Mesendoderm (in vitro differentiated cells): ENCODE measurements around the gene FAM83D. TPM values are rescaled to one million over a fixed set of nuclear protein-coding genes. Genes with fewer than 3 reads are reported as not detected.
A peak's percentile ranks its signal among the peaks of the same experiment; 100 is the strongest.

ENCODE experiments used
- DNase-seq: peaks from one replicate; pipeline ENCODE4 v3.0.0; 2013
- H2AK5ac ChIP-seq: 2 replicates; pipeline ENCODE4 v1.6.1; 2013; ENCODE audit warnings: low read length, inconsistent platforms
- H2BK120ac ChIP-seq: 2 replicates; pipeline ENCODE4 v1.6.1; 2013; ENCODE audit warnings: low read depth, mild to moderate bottlenecking, low read length, moderate library complexity, mixed read lengths
- H2BK15ac ChIP-seq: replicated peaks from 2 replicates; pipeline ENCODE4 v1.6.1; 2013; ENCODE audit warnings: low read depth, mild to moderate bottlenecking, moderate library complexity
- H2BK5ac ChIP-seq: 2 replicates; pipeline ENCODE4 v1.6.1; 2013; ENCODE audit warnings: low read length, inconsistent platforms
- H3K18ac ChIP-seq: 2 replicates; pipeline ENCODE4 v1.6.1; 2013; ENCODE audit warnings: mild to moderate bottlenecking, low read length, mixed read lengths
- H3K23ac ChIP-seq: one replicate; pipeline ENCODE4 v1.6.1; 2013; ENCODE audit warnings: low read length
- H3K27ac ChIP-seq: 2 replicates; pipeline ENCODE4 v1.5.1; 2013; ENCODE audit warnings: low read depth, mild to moderate bottlenecking, inconsistent platforms, low read length, moderate library complexity
- H3K27me3 ChIP-seq: 2 replicates; pipeline ENCODE4 v1.6.1; 2013; ENCODE audit warnings: low read length, control low read depth, mild to moderate bottlenecking, inconsistent platforms; ENCODE audit not compliant: insufficient read depth, poor library complexity
- H3K36me3 ChIP-seq: 2 replicates; pipeline ENCODE4 v1.6.1; 2013; ENCODE audit warnings: low read length, inconsistent platforms; ENCODE audit not compliant: control insufficient read depth, insufficient read depth
- H3K4ac ChIP-seq: one replicate; pipeline ENCODE4 v1.6.1; 2013; ENCODE audit warnings: low read depth, mild to moderate bottlenecking, low read length, moderate library complexity
- H3K4me1 ChIP-seq: 2 replicates; pipeline ENCODE4 v1.6.1; 2013; ENCODE audit warnings: low read depth, low read length, inconsistent platforms; ENCODE audit not compliant: control insufficient read depth
- H3K4me2 ChIP-seq: 2 replicates; pipeline ENCODE4 v1.6.1; 2013; ENCODE audit warnings: low read length
- H3K4me3 ChIP-seq: 2 replicates; pipeline ENCODE4 v1.5.1; 2013; ENCODE audit warnings: mild to moderate bottlenecking, low read length
- H3K56ac ChIP-seq: one replicate; pipeline ENCODE4 v1.6.1; 2013; ENCODE audit warnings: low read length
- H3K79me1 ChIP-seq: 2 replicates; pipeline ENCODE4 v1.6.1; 2013; ENCODE audit warnings: low read length, inconsistent platforms
- H3K79me2 ChIP-seq: 2 replicates; pipeline ENCODE4 v1.6.1; 2013; ENCODE audit warnings: mild to moderate bottlenecking, low read length; ENCODE audit not compliant: control insufficient read depth, insufficient read depth
- H3K9ac ChIP-seq: 2 replicates; pipeline ENCODE4 v1.6.1; 2013; ENCODE audit warnings: low read length, inconsistent platforms
- H4K5ac ChIP-seq: one replicate; pipeline ENCODE4 v1.6.1; 2013; ENCODE audit warnings: low read length
- H4K8ac ChIP-seq: one replicate; pipeline ENCODE4 v1.6.1; 2013; ENCODE audit warnings: low read depth, mild to moderate bottlenecking, control low read depth, low read length, moderate library complexity
- WGBS: extraction: QIAGEN DNeasy Blood & Tissue Kit; methylation state at CpG from one replicate; pipeline ENCODE4 v1.1.7; 2013; ENCODE audit warnings: low lambda C conversion rate, missing lambda C conversion rate; ENCODE audit not compliant: insufficient coverage; ENCODE audit errors: extremely low coverage; 5-methylcytosine and 5-hydroxymethylcytosine counted together
- polyA plus RNA-seq, 2 experiments: library from polyadenylated mRNA; stranded (reverse); fragments of 200-250 nt; gene quantifications; one replicate each; pipeline ENCODE4 v1.2.3, GENCODE V29; 2013

FAM83D gene
- polyA plus RNA-seq (2013, experiment 1 of 2): 55.2 TPM
- 54.8 TPM for polyA plus RNA-seq (2013, experiment 2 of 2)

DNA sequence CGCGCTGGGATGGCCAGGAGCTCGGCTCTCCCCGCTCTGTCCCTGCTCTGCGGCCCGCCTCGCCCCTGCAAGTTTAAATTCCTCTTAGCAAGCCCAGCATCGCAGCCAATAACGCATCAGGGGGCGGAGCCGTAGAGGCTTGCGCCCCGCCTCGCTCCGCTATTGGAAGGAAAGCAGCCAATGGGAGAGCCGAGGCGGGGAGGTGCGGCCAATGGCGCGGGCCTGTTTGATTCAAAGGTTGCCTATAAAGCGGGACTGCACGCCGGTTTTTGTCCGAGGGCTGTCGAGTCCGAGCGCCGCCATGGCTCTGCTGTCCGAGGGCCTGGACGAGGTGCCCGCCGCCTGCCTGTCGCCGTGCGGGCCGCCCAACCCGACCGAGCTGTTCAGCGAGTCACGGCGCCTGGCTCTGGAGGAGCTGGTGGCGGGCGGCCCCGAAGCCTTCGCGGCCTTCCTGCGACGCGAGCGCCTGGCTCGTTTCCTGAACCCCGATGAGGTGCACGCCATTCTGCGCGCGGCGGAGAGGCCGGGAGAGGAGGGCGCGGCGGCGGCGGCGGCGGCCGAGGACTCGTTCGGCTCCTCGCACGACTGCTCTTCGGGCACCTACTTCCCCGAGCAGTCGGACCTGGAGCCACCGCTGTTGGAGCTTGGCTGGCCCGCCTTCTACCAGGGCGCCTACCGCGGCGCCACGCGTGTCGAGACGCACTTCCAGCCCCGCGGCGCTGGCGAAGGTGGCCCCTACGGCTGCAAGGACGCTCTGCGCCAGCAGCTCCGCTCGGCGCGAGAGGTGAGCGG, at the start of gene FAM83D:
Gene FAM83D (plus strand): TSS at position 276 of the 792 bp plus-strand sequence. CDS start 26 bp downstream, at position 302.
- WGBS: no CpG with 5 or more reads among the region's 95 CpGs
- peaks cover 3% of the 10 kb centered on the region for H3K36me3 ChIP-seq
- H4K5ac ChIP-seq: no peak within 1 kb of the TSS
- H3K79me1 ChIP-seq: peaks cover 15% of the 10 kb centered on the region
- H3K18ac ChIP-seq: peak within 1 kb of the TSS; percentile 41
- H3K4me2 ChIP-seq: peak within 1 kb of the TSS; percentile 37
- H3K4ac ChIP-seq: peak within 1 kb of the TSS; percentile 63
- peaks cover 8% of the 10 kb centered on the region for H3K4me1 ChIP-seq
- no peak within 1 kb of the TSS for H3K27ac ChIP-seq
- H2BK15ac ChIP-seq: no peak within 1 kb of the TSS
- peak; percentile 99 for DNase-seq
- peak within 1 kb of the TSS; percentile 98 for H3K56ac ChIP-seq
- peak within 1 kb of the TSS; percentile 97 for H3K23ac ChIP-seq
- H3K27me3 ChIP-seq: no peaks in the 10 kb centered on the region
- H2BK120ac ChIP-seq: no peak within 1 kb of the TSS
- peak within 1 kb of the TSS; percentile 97 for H3K4me3 ChIP-seq
- H2AK5ac ChIP-seq: no peak within 1 kb of the TSS
- H3K9ac ChIP-seq: peak within 1 kb of the TSS; percentile 99
- H2BK5ac ChIP-seq: peak within 1 kb of the TSS; percentile 38
- H3K79me2 ChIP-seq: peaks cover 45% of the 10 kb centered on the region
- H4K8ac ChIP-seq: no peak within 1 kb of the TSS

GRCh38 chr20:38877483-38877882, 48.7 kb upstream of the FAM83D start:
- no peak overlapping the region for H3K27ac ChIP-seq
- H3K4me2 ChIP-seq: no peak overlapping the region
- no peak overlapping the region for H3K56ac ChIP-seq
- no peak overlapping the region for H3K18ac ChIP-seq
- WGBS: no CpG with 5 or more reads among the region's 6 CpGs
- H3K27me3 ChIP-seq: no peaks in the 10 kb centered on the region
- H3K23ac ChIP-seq: no peak overlapping the region
- peaks cover 13% of the 10 kb centered on the region for H3K4me1 ChIP-seq
- H3K4ac ChIP-seq: no peak overlapping the region
- no peak overlapping the region for H4K5ac ChIP-seq
- no peaks in the 10 kb centered on the region for H3K79me1 ChIP-seq
- H2BK5ac ChIP-seq: no peak overlapping the region
- no peak overlapping the region for H2BK15ac ChIP-seq
- no peak for DNase-seq
- no peaks in the 10 kb centered on the region for H3K36me3 ChIP-seq
- no peaks in the 10 kb centered on the region for H3K79me2 ChIP-seq
- no peak overlapping the region for H3K9ac ChIP-seq
- no peak overlapping the region for H3K4me3 ChIP-seq
- H4K8ac ChIP-seq: no peak overlapping the region
- H2AK5ac ChIP-seq: no peak overlapping the region
- H2BK120ac ChIP-seq: no peak overlapping the region

- Histone ChIP-seq H3K18ac (no peak overlapping the region), H4K5ac (no peak overlapping the region), H3K4me3 (no peak overlapping the region), H3K79me2 (no peaks in the 10 kb centered on the region), H3K23ac (no peak overlapping the region), H3K27me3 (no peaks in the 10 kb centered on the region), H2AK5ac (no peak overlapping the region), H3K4me1 (peaks cover 13% of the 10 kb centered on the region), H3K9ac (no peak overlapping the region), H2BK120ac (no peak overlapping the region), H3K56ac (no peak overlapping the region), H3K79me1 (no peaks in the 10 kb centered on the region), H3K4me2 (no peak overlapping the region), H2BK15ac (no peak overlapping the region), H3K4ac (no peak overlapping the region), H3K27ac (no peak overlapping the region), H2BK5ac (no peak overlapping the region), H3K36me3 (no peaks in the 10 kb centered on the region), H4K8ac (no peak overlapping the region)
- peak; percentile 77 for DNase-seq
- no CpG with 5 or more reads among the region's 9 CpGs for WGBS
Observed at GRCh38 chr20:38878866-38879265, 47.4 kb upstream of the FAM83D start.

DNA sequence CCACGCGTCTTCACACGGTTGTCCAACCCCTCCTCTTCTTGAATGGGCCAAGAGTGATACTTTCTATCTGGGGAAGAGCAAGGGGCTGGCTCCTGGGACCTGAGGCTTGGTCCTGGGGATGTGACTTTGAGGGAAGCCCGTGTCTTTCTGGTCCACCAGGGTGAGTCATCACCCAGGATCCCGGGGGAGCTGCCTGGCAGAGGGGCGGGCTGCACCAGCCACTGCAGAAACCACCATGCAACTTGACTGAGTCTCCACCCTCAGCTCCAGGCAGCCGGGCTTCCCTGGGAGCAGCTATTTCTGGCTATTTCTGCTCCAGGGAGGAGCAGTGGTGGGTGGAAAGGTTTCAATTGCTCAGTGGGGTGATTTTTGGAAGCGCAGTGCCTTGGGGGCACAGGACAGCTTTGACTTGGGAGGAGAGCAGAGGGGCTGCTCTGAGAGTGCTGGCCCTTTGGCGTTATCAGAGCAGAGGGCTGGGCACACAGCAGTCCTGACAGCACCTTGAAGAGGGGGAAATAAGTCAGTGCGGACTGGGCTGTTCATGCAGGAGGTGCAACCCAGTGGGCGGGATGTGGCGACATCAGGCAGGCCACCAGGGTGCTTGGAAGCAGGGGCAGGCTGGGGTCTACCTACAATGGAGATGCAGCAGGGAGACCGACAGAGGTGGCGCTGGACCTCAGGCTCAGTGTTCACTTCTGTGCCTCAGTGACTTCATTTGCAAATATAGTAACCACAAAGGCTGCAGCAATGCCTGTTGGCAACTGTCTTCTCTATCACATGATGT, 45.1 kb upstream of the FAM83D start:
- no peak overlapping the region for H2BK15ac ChIP-seq
- no peak overlapping the region for H3K4me2 ChIP-seq
- no peak overlapping the region for H3K23ac ChIP-seq
- H3K9ac ChIP-seq: no peak overlapping the region
- no peak overlapping the region for H2BK5ac ChIP-seq
- H3K36me3 ChIP-seq: no peaks in the 10 kb centered on the region
- H3K56ac ChIP-seq: no peak overlapping the region
- no peaks in the 10 kb centered on the region for H3K79me2 ChIP-seq
- no peak overlapping the region for H2AK5ac ChIP-seq
- H3K27ac ChIP-seq: no peak overlapping the region
- no peak for DNase-seq
- no peak overlapping the region for H3K18ac ChIP-seq
- no peak overlapping the region for H4K5ac ChIP-seq
- H2BK120ac ChIP-seq: no peak overlapping the region
- H3K4me1 ChIP-seq: no peaks in the 10 kb centered on the region
- H4K8ac ChIP-seq: no peak overlapping the region
- H3K4ac ChIP-seq: no peak overlapping the region
- WGBS: no CpG with 5 or more reads among the region's 14 CpGs
- no peak overlapping the region for H3K4me3 ChIP-seq
- no peaks in the 10 kb centered on the region for H3K27me3 ChIP-seq
- no peaks in the 10 kb centered on the region for H3K79me1 ChIP-seq

DNA sequence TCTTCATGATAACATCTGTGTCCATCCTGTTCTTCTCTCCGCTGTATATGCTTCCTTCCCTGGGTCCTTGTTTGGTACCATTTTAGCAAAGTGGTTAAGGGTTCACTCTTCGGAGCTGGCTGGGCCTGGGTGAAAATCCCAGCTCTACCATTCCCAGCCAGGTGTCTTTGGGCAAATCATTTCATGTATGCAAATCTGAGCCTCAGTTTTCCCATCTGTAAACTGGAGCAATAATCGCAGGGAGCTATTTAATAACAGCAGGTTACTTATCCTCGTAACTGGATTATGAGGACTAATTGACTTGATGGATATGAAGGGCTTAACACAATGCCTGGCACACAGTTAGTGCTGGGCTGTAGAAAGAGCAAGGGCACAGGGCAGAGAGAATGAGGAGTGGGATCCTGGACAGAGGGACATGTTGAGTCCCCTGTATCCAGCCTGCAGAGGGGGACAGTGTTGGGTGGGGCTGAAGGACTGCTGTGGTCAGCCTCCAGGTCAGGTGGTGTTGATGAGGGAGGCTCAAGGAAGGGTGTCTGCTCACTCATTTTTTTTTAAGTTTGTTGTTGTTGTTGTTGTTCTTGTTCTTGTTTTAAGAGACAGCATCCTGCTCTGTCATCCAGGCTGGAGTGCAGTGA, 44.3 kb upstream of the FAM83D start:
- Histone ChIP-seq H3K18ac (no peak overlapping the region), H2BK5ac (no peak overlapping the region), H3K23ac (no peak overlapping the region), H2BK15ac (no peak overlapping the region), H4K5ac (no peak overlapping the region), H3K27ac (no peak overlapping the region), H3K36me3 (no peaks in the 10 kb centered on the region), H3K79me2 (no peaks in the 10 kb centered on the region), H3K4me1 (no peaks in the 10 kb centered on the region), H3K4me3 (no peak overlapping the region), H3K79me1 (no peaks in the 10 kb centered on the region), H3K4me2 (no peak overlapping the region), H2BK120ac (no peak overlapping the region), H3K56ac (no peak overlapping the region), H3K9ac (no peak overlapping the region), H3K4ac (no peak overlapping the region), H3K27me3 (no peaks in the 10 kb centered on the region), H4K8ac (no peak overlapping the region), H2AK5ac (no peak overlapping the region)
- DNase-seq: no peak
- no CpG with 5 or more reads among the region's 4 CpGs for WGBS
